AG04449 (cell line): ENCODE measurements around the gene SLC16A5.
A peak's percentile ranks its signal among the peaks of the same experiment; 100 is the strongest.

Experiments used
- CTCF ChIA-PET: fragments of 350-600 bp; formaldehyde crosslinking; extraction: SDS; loops from one replicate; lab custom pipeline; 2021; ENCODE audit warnings: antibody characterized with exemption; lab: Yijun Ruan, JAX
- POLR2A ChIA-PET: fragments of 400-600, 350-600 bp; formaldehyde crosslinking; extraction: SDS; loops from one replicate; lab custom pipeline; 2020; ENCODE audit warnings: antibody characterized with exemption, inconsistent platforms; lab: Yijun Ruan, JAX
- DNase-seq: peaks from one replicate; pipeline ENCODE4 v3.0.0-alpha.2; 2010; ENCODE audit warnings: low read depth, low spot score
- H3K4me3 ChIP-seq: 2 replicates; pipeline ENCODE4 v1.5.1; 2011; ENCODE audit warnings: low read depth, mild to moderate bottlenecking, control low read depth, low read length
- TF ChIP-seq, protein P1 (sequence below): IDR thresholded peaks from one replicate; pipeline ENCODE4 v1.5.1; 2011; ENCODE audit warnings: mild to moderate bottlenecking, moderate library complexity, low read length, control low read depth, inconsistent platforms; ENCODE audit not compliant: insufficient read depth; ENCODE audit errors: missing control alignments

The SLC16A5 gene

DNA sequence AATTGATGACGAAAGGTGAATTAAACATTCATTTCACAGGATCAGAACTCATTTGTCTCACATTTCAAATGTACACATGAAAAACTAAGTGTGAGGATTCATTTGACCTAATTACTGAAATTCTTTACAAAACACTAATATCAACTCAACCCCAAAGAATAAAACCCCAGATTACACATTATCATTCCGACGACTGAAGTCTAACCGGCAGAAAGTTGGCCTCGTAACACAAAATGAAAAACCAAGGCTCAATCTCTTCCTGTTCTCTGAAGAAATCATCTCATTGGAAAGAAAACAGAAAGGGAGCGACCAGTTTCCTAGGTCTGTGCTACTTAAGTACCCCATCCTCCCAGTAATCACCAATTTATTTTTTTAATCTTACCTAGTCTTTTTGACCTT, 64.8 kb downstream of the SLC16A5 start:
- DNase-seq, result no peak
- TF ChIP-seq, protein P1, sequence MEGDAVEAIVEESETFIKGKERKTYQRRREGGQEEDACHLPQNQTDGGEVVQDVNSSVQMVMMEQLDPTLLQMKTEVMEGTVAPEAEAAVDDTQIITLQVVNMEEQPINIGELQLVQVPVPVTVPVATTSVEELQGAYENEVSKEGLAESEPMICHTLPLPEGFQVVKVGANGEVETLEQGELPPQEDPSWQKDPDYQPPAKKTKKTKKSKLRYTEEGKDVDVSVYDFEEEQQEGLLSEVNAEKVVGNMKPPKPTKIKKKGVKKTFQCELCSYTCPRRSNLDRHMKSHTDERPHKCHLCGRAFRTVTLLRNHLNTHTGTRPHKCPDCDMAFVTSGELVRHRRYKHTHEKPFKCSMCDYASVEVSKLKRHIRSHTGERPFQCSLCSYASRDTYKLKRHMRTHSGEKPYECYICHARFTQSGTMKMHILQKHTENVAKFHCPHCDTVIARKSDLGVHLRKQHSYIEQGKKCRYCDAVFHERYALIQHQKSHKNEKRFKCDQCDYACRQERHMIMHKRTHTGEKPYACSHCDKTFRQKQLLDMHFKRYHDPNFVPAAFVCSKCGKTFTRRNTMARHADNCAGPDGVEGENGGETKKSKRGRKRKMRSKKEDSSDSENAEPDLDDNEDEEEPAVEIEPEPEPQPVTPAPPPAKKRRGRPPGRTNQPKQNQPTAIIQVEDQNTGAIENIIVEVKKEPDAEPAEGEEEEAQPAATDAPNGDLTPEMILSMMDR, result no peak
- ChIA-PET CTCF (interaction anchor here (1.0 kb wide), 1 partner anchor 38 kb away, joined by 5 read pairs; no protein-coding TSS in a partner anchor), POLR2A (interaction anchor here (0.6 kb wide), 1 partner anchor 8 kb away, joined by 3 read pairs; no protein-coding TSS in a partner anchor)
- peak overlapping the region; percentile 91 for H3K4me3 ChIP-seq

- no peak for DNase-seq
- ChIA-PET CTCF (interaction anchor here (1.0 kb wide), 1 partner anchor 39 kb away, joined by 5 read pairs; no protein-coding TSS in a partner anchor), POLR2A (interaction anchor here (0.6 kb wide), 1 partner anchor 8 kb away, joined by 3 read pairs; no protein-coding TSS in a partner anchor)
- H3K4me3 ChIP-seq, result peak overlapping the region; percentile 91
- TF ChIP-seq, protein P1, result no peak
Measured at GRCh38 chr17:75152922-75153779, 65.4 kb downstream of the SLC16A5 start.

- ChIA-PET POLR2A (interaction anchor here (0.7 to 1.0 kb wide), 4 partner anchors 13 to 119 kb away, joined by 3 to 5 read pairs (median 3); no protein-coding TSS in a partner anchor), CTCF (interaction anchor here (1.5 kb wide), 1 partner anchor 23 kb away, joined by 4 read pairs; no protein-coding TSS in a partner anchor)
- H3K4me3 ChIP-seq, result peak overlapping the region; percentile 91
- no peak for DNase-seq
- TF ChIP-seq, protein P1, result no peak
Measured at GRCh38 chr17:75153780-75154194, 66.0 kb downstream of the SLC16A5 start.

GRCh38 chr17:75154195-75155106, 66.7 kb downstream of the SLC16A5 start, which contains the start of gene JPT1:
TSS of gene JPT1 (minus strand) at chr17:75154512. CDS start at chr17:75154397, 115 bp downstream.
- POLR2A ChIA-PET, result interaction anchor here (0.6 to 1.2 kb wide), 7 partner anchors 9 to 141 kb away, joined by 3 to 5 read pairs (median 3); no protein-coding TSS in a partner anchor
- H3K4me3 ChIP-seq, result peak within 1 kb of the TSS; percentile 91
- CTCF ChIA-PET, result interaction anchor here (1.0 to 1.5 kb wide), 3 partner anchors 17 to 94 kb away, joined by 3 to 4 read pairs (median 4); no protein-coding TSS in a partner anchor
- DNase-seq, result peak; percentile 88
- TF ChIP-seq, protein P1, result no peak

DNA sequence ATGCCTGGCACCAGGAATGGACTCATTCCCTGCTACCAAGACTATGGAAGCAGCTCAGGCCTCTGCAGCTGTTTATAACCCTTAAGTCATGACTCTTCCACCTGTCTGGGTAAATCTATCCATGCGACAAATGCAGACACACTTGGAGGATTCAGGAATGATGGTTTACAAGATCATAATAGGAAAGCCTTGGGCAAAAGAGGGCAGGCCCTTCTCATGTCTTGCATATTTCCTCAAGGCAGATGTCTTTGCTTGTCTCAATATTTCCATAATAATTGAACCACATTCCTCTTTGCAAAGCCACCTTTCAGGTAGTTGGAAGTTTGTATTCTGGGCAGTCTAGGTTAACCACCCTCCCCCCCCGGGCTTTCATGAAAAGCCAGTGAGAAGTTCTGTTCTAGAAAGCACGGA, 67.4 kb downstream of the SLC16A5 start:
- H3K4me3 ChIP-seq, result no peak overlapping the region
- TF ChIP-seq, protein P1, result no peak
- no peak for DNase-seq
- ChIA-PET CTCF (interaction anchor here (1.0 to 1.5 kb wide), 3 partner anchors 17 to 95 kb away, joined by 3 to 4 read pairs (median 4); no protein-coding TSS in a partner anchor), POLR2A (interaction anchor here (0.6 to 1.2 kb wide), 3 partner anchors 8 to 142 kb away, joined by 3 read pairs; no protein-coding TSS in a partner anchor)
